ENCODE measurements around the gene NCKAP5. TPM values are rescaled to one million over a fixed set of nuclear protein-coding genes. Genes with fewer than 3 reads are reported as not detected.
A peak's percentile ranks its signal among the peaks of the same experiment; 100 is the strongest.

NCKAP5 gene
- total and polyA plus RNA-seq, 2 of the 8 experiments (the other 6 are each of a cell fraction or from before 2014, with no cell fraction given), result 0.27 to 0.86 TPM

- Histone ChIP-seq H4K20me1 (replicated peaks in 1 of 2; ENCODE audit: control insufficient read depth in 1 of 2, insufficient read depth in 2 of 2, low read length in 2 of 2) (no peaks in the 10 kb centered on the region), H2BK20ac (ENCODE audit: low read length) (no peak overlapping the region), H3K4me2 (ENCODE audit: insufficient read depth in 1 of 2, low read depth in 2 of 2, low read length in 2 of 2) (no peak overlapping the region), H3K14ac (ENCODE audit: insufficient read length) (no peak overlapping the region), H4K5ac (ENCODE audit: insufficient read length, low read depth, low read length) (no peak overlapping the region), H3K4me3 (ENCODE audit: extremely low read depth in 1 of 4, insufficient read depth in 2 of 4, low read depth in 3 of 4, low read length in 4 of 4) (no peak overlapping the region), H3K9ac (replicated peaks in 1 of 4; ENCODE audit: extremely low read depth in 1 of 4, low read depth in 3 of 4, low read length in 3 of 4) (no peak overlapping the region), H2AFZ (ENCODE audit: low read length) (no peak overlapping the region), H3K27me3 (replicated peaks in 1 of 4; ENCODE audit: control insufficient read depth in 3 of 4, extremely low read depth in 1 of 4, insufficient read depth in 3 of 4, low read length in 3 of 4) (no peaks in the 10 kb centered on the region), H3K27ac (ENCODE audit: low read depth, low read length) (no peak overlapping the region), H2AK5ac (ENCODE audit: low read depth, low read length) (no peak overlapping the region), H3K18ac (ENCODE audit: extremely low read depth, low read length) (no peak overlapping the region), H3K36me3 (ENCODE audit: control insufficient read depth in 2 of 4, insufficient read depth in 4 of 4, low read length in 3 of 4) (no peaks in the 10 kb centered on the region), H3K4ac (replicated peaks; ENCODE audit: insufficient read length, low read depth, low read length) (no peak overlapping the region), H3K4me1 (replicated peaks in 1 of 4; ENCODE audit: control insufficient read depth in 3 of 4, insufficient read depth in 4 of 4, low read length in 3 of 4) (peaks cover 0 to 4% (median under 1%) of the 10 kb centered on the region in 4 experiments; a peak in 5 of 7 replicates), H3K79me1 (ENCODE audit: low read depth, low read length) (no peaks in the 10 kb centered on the region), H3K79me2 (ENCODE audit: control insufficient read depth in 1 of 2, insufficient read depth in 2 of 2, low read length in 2 of 2) (no peaks in the 10 kb centered on the region), H4K8ac (ENCODE audit: extremely low read depth, insufficient read depth, low read length) (no peak overlapping the region), H2BK120ac (replicated peaks; ENCODE audit: low read depth, low read length) (no peak overlapping the region), H3K23me2 (ENCODE audit: low read depth, low read length) (no peaks in the 10 kb centered on the region), H4K91ac (replicated peaks; ENCODE audit: insufficient read length, low read length) (no peak overlapping the region), H2BK5ac (ENCODE audit: low read depth, low read length) (no peak overlapping the region), H3K9me3 (ENCODE audit: insufficient read depth in 2 of 2, low read depth in 1 of 2, low read length in 1 of 2) (no peaks in the 10 kb centered on the region), H3K56ac (replicated peaks; ENCODE audit: insufficient read length, low read depth, low read length) (peak overlapping the region; percentile 35), H2BK15ac (ENCODE audit: low read length) (no peak overlapping the region), H2BK12ac (ENCODE audit: low read depth, low read length) (no peak overlapping the region), H3K23ac (ENCODE audit: insufficient read length) (no peak overlapping the region)
- 100% methylated on average over 1 of the region's 1 CpG; no CpG with 5 or more reads in 1 of the 2 experiments for WGBS, 2 experiments (ENCODE audit: extremely low coverage in 1 of 2, insufficient coverage in 1 of 2, insufficient read length in 1 of 2, insufficient replicate concordance in 2 of 2, low coverage in 1 of 2, low lambda C conversion rate in 2 of 2, missing lambda C conversion rate in 1 of 2)
- DNase-seq (ENCODE audit: low read depth in 1 of 2, low spot score in 2 of 2) (no peak), FAIRE-seq (no peak)
- ChIA-PET POLR2A (ENCODE audit: partially characterized antibody) (no interaction called here), CTCF (ENCODE audit: partially characterized antibody) (interaction anchor here (1.1 to 1.5 kb wide), 3 partner anchors 12 to 415 kb away, joined by 4 to 6 read pairs (median 5); no protein-coding TSS in a partner anchor)
- no peak for TF ChIP-seq EZH2 (IDR thresholded peaks at IDR 0.05; ENCODE audit: low read depth, low read length, severe bottlenecking)
- TF ChIP-seq KDM5A (IDR thresholded peaks at IDR 0.05; ENCODE audit: low read length), result no peak
- TF ChIP-seq HDAC2 (IDR thresholded peaks at IDR 0.05; ENCODE audit: borderline replicate concordance in 1 of 2, low read depth in 2 of 2, low read length in 2 of 2), result no peak
- TF ChIP-seq GABPA (IDR thresholded peaks at IDR 0.05; ENCODE audit: borderline replicate concordance, insufficient read depth, low read length), result no peak
- no peak for TF ChIP-seq CBX5 (IDR thresholded peaks at IDR 0.05; ENCODE audit: low read depth, low read length)
- no peak for TF ChIP-seq TBP (IDR thresholded peaks at IDR 0.05; ENCODE audit: low read depth, low read length)
- no peak for TF ChIP-seq RXRA (IDR thresholded peaks at IDR 0.05; ENCODE audit: insufficient read depth, low read depth, low read length)
- TF ChIP-seq FOSL1 (IDR thresholded peaks at IDR 0.05; ENCODE audit: insufficient read depth, low read depth, low read length), result no peak
- TF ChIP-seq SRF (IDR thresholded peaks at IDR 0.05; ENCODE audit: low read depth, low read length), result no peak
- no peak for TF ChIP-seq SIN3A (conservative IDR thresholded peaks at IDR 0.05 in 1 of 2, IDR thresholded peaks at IDR 0.05 in 1 of 2; ENCODE audit: low read depth in 1 of 2, low read length in 2 of 2)
- no peak for TF ChIP-seq RBBP5 (IDR thresholded peaks at IDR 0.05; ENCODE audit: borderline replicate concordance, low read depth, low read length)
- no peak for TF ChIP-seq TAF7 (optimal IDR thresholded peaks at IDR 0.05; ENCODE audit: borderline replicate concordance, low read depth, low read length)
- TF ChIP-seq CTBP2 (IDR thresholded peaks at IDR 0.05; ENCODE audit: borderline replicate concordance, insufficient read depth, insufficient read length, low read length), result no peak
Observed at GRCh38 chr2:133365117-133365516, 203.1 kb downstream of the NCKAP5 start.
